DOHH2 (cell line): ENCODE results near the gene C1QL2.

Source experiments
- H3F3A ChIP-seq: fragments of 200-600 bp; sonication (generic), shearing (Covaris generic); 2 replicates; pipeline ENCODE4 v1.6.0; 2016; ENCODE audit warnings: antibody characterized with exemption, mild to moderate bottlenecking; ENCODE audit not compliant: control insufficient read depth, insufficient read depth
- H3K27ac ChIP-seq: fragments of 200-600 bp; sonication (generic); 2 replicates; pipeline ENCODE4 v1.5.1; 2014; ENCODE audit warnings: low read depth, mild to moderate bottlenecking, low read length, moderate library complexity
- H3K27me3 ChIP-seq: fragments of 200-600 bp; sonication (generic); 2 replicates; pipeline ENCODE4 v1.6.1; 2014; ENCODE audit warnings: mild to moderate bottlenecking, low read length, mixed read lengths; ENCODE audit not compliant: control insufficient read depth
- H3K36me3 ChIP-seq: fragments of 200-600 bp; sonication (generic); 2 replicates; pipeline ENCODE4 v1.6.1; 2014; ENCODE audit warnings: mild to moderate bottlenecking, low read length, moderate library complexity, mixed read lengths; ENCODE audit not compliant: control insufficient read depth
- H3K4me1 ChIP-seq: fragments of 200-600 bp; sonication (generic); 2 replicates; pipeline ENCODE4 v1.6.1; 2014; ENCODE audit warnings: mild to moderate bottlenecking, low read length, mixed read lengths; ENCODE audit not compliant: control insufficient read depth
- H3K4me2 ChIP-seq: fragments of 200-600 bp; sonication (generic); 2 replicates; pipeline ENCODE4 v1.6.0; 2014; ENCODE audit warnings: mild to moderate bottlenecking, low read length, moderate library complexity
- H3K4me3 ChIP-seq: fragments of 200-600 bp; sonication (generic); 2 replicates; pipeline ENCODE4 v1.5.1; 2014; ENCODE audit warnings: mild to moderate bottlenecking, low read length, mixed read lengths
- H3K79me2 ChIP-seq: fragments of 200-600 bp; sonication (generic); 2 replicates; pipeline ENCODE4 v1.6.1; 2014; ENCODE audit warnings: mild to moderate bottlenecking, low read length, mixed read lengths; ENCODE audit not compliant: control insufficient read depth
- H3K9me2 ChIP-seq: fragments of 200-600 bp; sonication (generic); replicated peaks from 2 replicates; pipeline ENCODE4 v1.6.1; 2014; ENCODE audit warnings: mild to moderate bottlenecking, low read length, mixed read lengths; ENCODE audit not compliant: control insufficient read depth
- H3K9me3 ChIP-seq: fragments of 200-600 bp; sonication (generic); 2 replicates; pipeline ENCODE4 v1.6.1; 2014; ENCODE audit warnings: antibody characterized with exemption, low read length, mixed read lengths; ENCODE audit not compliant: control insufficient read depth, insufficient read depth
- H4K20me1 ChIP-seq: fragments of 200-600 bp; sonication (generic); 2 replicates; pipeline ENCODE4 v1.6.0; 2014; ENCODE audit warnings: low read depth, mild to moderate bottlenecking, antibody characterized with exemption, low read length, moderate library complexity; ENCODE audit not compliant: control insufficient read depth, insufficient read depth
- EZH2phosphoT487 ChIP-seq: fragments of 200-600 bp; sonication (generic); IDR thresholded peaks from 2 replicates; pipeline ENCODE4 v1.6.1; 2017; ENCODE audit warnings: borderline replicate concordance, mild to moderate bottlenecking, antibody characterized with exemption, low read length, moderate library complexity, mixed read lengths
- TF ChIP-seq, protein P1 (sequence below): fragments of 200-600 bp; sonication (generic); IDR thresholded peaks from one replicate; pipeline ENCODE4 v1.5.1; 2014; ENCODE audit warnings: antibody characterized with exemption, mild to moderate bottlenecking, low read depth, low read length; ENCODE audit not compliant: poor library complexity, severe bottlenecking

C1QL2 gene

DNA sequence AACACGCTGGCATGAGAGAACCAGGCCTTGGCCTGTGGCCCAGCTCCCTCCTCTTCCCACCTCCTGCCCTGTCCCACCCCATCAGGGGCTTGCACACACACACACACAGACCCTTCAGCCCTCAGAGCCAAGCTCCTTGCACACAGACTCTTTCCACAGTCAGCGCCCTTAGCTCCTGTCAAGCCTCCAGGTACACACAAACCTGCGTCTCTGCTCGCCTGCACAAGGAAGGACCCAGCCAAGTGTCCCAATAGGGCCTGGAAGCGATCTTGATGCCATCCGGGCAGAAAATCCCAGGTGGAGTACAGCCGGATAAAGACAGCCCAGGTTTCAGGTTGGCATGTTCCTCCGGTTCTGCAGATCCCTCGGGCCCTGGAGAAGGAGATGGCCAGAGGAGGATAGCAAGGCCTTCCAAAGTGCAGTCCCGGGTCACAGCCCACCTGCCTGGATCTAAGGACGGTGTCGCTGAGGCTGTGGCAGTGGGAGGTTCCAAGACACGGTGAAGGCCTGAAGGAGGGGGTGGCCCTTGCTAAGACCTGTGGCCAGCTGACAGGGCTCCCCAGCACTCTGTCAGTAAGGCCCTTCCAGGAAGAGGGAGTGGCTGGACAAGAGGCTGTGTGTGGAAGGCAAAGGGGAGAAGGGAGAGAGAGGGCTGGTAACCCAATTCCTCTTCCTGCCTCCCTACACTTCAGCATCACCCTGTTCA lies 46.6 kb upstream of the C1QL2 start:
- Histone ChIP-seq H3K4me1 (no peaks in the 10 kb centered on the region), H4K20me1 (no peaks in the 10 kb centered on the region), H3K9me2 (no peaks in the 10 kb centered on the region), H3K27me3 (peaks cover 4% of the 10 kb centered on the region; the same call in 1 of the 2 replicates), H3K36me3 (no peaks in the 10 kb centered on the region), H3K79me2 (no peaks in the 10 kb centered on the region), H3K9me3 (no peaks in the 10 kb centered on the region), H3K27ac (no peak overlapping the region), H3F3A (no peaks in the 10 kb centered on the region), H3K4me2 (no peak overlapping the region), H3K4me3 (no peak overlapping the region)
- TF ChIP-seq EZH2phosphoT487, result no peak
- TF ChIP-seq, protein P1, sequence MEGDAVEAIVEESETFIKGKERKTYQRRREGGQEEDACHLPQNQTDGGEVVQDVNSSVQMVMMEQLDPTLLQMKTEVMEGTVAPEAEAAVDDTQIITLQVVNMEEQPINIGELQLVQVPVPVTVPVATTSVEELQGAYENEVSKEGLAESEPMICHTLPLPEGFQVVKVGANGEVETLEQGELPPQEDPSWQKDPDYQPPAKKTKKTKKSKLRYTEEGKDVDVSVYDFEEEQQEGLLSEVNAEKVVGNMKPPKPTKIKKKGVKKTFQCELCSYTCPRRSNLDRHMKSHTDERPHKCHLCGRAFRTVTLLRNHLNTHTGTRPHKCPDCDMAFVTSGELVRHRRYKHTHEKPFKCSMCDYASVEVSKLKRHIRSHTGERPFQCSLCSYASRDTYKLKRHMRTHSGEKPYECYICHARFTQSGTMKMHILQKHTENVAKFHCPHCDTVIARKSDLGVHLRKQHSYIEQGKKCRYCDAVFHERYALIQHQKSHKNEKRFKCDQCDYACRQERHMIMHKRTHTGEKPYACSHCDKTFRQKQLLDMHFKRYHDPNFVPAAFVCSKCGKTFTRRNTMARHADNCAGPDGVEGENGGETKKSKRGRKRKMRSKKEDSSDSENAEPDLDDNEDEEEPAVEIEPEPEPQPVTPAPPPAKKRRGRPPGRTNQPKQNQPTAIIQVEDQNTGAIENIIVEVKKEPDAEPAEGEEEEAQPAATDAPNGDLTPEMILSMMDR, result no peak

DNA sequence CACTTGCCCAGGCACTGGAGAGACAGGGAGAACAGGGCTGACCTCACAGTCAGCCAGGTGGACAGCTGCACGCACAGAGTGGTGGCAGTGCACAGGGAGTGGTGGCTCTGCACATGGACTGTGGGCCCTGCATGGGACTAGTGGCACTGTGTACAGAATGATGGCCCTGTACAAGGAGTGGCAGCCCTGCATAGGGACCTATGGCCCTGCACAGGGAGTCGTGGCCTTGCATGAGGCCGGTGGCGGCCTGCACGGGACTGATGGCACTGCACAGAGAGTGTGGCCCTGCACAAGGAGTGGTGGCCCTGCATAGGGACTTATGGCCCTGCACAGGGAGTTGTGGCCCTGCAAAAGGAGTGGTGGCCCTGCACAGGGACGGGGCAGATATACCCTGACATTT lies 46.0 kb upstream of the C1QL2 start:
- Histone ChIP-seq H4K20me1 (no peaks in the 10 kb centered on the region), H3F3A (no peaks in the 10 kb centered on the region), H3K4me2 (no peak overlapping the region), H3K9me2 (no peaks in the 10 kb centered on the region), H3K4me3 (no peak overlapping the region), H3K27me3 (no peaks in the 10 kb centered on the region), H3K36me3 (no peaks in the 10 kb centered on the region), H3K4me1 (no peaks in the 10 kb centered on the region), H3K79me2 (no peaks in the 10 kb centered on the region), H3K9me3 (no peaks in the 10 kb centered on the region), H3K27ac (no peak overlapping the region)
- TF ChIP-seq, protein P1, result no peak
- no peak for TF ChIP-seq EZH2phosphoT487

DNA sequence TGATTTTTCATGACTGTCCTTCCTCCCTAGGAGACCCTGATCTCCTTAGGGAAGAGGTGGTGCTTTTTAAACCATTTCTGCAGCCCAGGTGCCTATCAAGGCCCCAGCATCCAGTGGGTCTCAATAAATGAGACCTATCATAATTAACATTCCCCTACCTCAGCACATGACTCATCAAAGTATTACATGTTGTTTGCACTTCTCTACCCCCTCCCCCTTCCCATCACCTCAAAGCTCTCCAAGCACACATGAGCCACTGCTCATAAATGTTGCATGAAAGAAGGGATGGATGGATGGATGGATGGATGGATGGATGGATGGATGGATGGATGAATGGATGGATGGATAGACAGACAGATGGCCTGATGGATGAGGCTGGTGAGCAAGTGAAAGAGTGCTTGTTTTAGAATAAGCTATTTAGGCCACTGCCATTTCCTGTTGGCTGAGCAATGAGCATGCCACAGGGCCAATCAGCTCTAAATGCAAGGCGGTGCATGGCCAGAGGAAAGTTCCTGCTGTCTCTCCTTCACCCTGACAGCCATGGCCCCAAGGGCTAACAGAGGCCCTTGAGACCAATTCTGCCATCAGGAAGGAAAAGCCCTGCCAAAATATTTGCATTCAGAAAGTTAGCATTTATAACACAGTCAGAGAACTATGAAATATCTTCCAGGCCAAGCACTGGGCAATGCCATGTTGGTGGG lies 44.2 kb upstream of the C1QL2 start:
- Histone ChIP-seq H3K27ac (no peak overlapping the region), H3K4me3 (no peak overlapping the region), H3K9me2 (no peaks in the 10 kb centered on the region), H3K27me3 (no peaks in the 10 kb centered on the region), H3K4me2 (no peak overlapping the region), H3K79me2 (no peaks in the 10 kb centered on the region), H3K36me3 (no peaks in the 10 kb centered on the region), H3K9me3 (no peaks in the 10 kb centered on the region), H4K20me1 (no peaks in the 10 kb centered on the region), H3K4me1 (no peaks in the 10 kb centered on the region), H3F3A (no peaks in the 10 kb centered on the region)
- no peak for TF ChIP-seq EZH2phosphoT487
- TF ChIP-seq, protein P1, result no peak
